Activated naive CD8-positive, alpha-beta T cell (primary cell): Measurements from ENCODE around the gene AARS2.
"Not testable (repeated sequence)": the region's sequence is repeated elsewhere in the genome, so short reads cannot be mapped to it uniquely, and the experiment has no call there.

Source experiments
- H3K27ac Mint-ChIP-seq: one replicate; pipeline ENCODE4 v1.8.0; 2021; ENCODE audit warnings: mixed read lengths
- H3K27me3 Mint-ChIP-seq: one replicate; pipeline ENCODE4 v1.8.0; 2021; ENCODE audit warnings: mixed read lengths
- H3K36me3 Mint-ChIP-seq: one replicate; pipeline ENCODE4 v1.8.0; 2021; ENCODE audit warnings: mixed read lengths
- H3K4me1 Mint-ChIP-seq: one replicate; pipeline ENCODE4 v1.8.0; 2021; ENCODE audit warnings: low read depth, mixed read lengths
- H3K4me3 Mint-ChIP-seq: one replicate; pipeline ENCODE4 v1.8.0; 2021; ENCODE audit warnings: mild to moderate bottlenecking, mixed read lengths
- H3K9me3 Mint-ChIP-seq: one replicate; pipeline ENCODE4 v1.8.0; 2021; ENCODE audit warnings: low read depth, mixed read lengths

Gene AARS2

GRCh38 chr6:44339301-44339700 is 26.2 kb upstream of the AARS2 start:
- H3K27me3 Mint-ChIP-seq = peaks cover 12% of the 10 kb centered on the region
- H3K4me3 Mint-ChIP-seq = no peak overlapping the region
- H3K27ac Mint-ChIP-seq = no peak overlapping the region
- H3K36me3 Mint-ChIP-seq = no peaks in the 10 kb centered on the region
- H3K9me3 Mint-ChIP-seq = no peaks in the 10 kb centered on the region
- no peaks in the 10 kb centered on the region for H3K4me1 Mint-ChIP-seq

DNA sequence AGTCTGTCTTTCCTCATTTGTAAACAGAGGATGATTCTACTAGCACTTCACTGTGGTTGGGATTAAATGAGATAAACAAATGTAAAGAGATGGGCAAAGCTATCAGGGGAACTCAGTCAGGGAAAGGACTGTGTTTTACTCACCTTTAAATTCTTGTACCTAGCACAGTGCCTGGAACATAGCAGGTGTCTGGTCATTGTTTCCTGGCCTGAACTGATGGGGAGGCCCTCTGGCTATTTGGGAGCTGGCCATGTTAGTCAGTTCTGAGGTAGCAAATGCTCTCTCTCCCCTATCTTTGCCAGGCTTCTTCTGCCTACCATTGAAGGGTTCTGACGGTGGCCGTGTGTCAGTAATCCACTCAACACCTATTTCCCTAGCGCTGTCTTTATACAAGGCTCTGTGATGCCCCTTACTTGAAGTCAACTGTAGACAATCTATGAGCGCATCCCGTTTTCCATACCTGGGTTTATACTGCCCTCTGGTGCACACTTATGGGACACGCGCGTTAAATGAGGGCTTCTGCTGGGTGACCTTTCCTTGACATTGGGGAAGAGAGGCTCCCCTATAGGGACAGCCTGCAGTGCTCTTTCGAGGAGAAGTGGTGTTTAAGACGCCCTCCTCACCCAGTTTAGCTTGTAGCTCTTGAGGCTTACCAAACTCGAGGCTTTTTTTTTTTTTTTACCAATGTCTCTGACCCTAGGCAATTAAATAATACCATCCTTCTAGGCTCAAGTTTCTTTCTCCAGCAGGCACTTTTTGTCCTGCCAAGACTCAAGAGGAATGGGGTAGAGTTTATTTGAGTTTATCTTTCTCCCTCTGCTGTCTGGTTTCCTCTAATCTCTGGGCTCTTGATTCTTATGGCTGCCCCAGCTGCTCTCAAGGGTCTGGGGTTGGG is 25.3 kb upstream of the AARS2 start:
- Mint-ChIP-seq H3K4me3 (no peak overlapping the region), H3K27me3 (peaks cover 12% of the 10 kb centered on the region), H3K36me3 (no peaks in the 10 kb centered on the region), H3K27ac (no peak overlapping the region), H3K9me3 (no peaks in the 10 kb centered on the region), H3K4me1 (no peaks in the 10 kb centered on the region)

GRCh38 chr6:44335631-44336030 is 22.5 kb upstream of the AARS2 start:
- Mint-ChIP-seq H3K27ac (no peak overlapping the region), H3K27me3 (peaks cover 5% of the 10 kb centered on the region), H3K4me1 (no peaks in the 10 kb centered on the region), H3K4me3 (no peak overlapping the region), H3K36me3 (no peaks in the 10 kb centered on the region), H3K9me3 (no peaks in the 10 kb centered on the region)

GRCh38 chr6:44333942-44334341 is 20.8 kb upstream of the AARS2 start:
- Mint-ChIP-seq H3K27me3 (peaks cover 10% of the 10 kb centered on the region), H3K4me3 (no peak overlapping the region), H3K4me1 (no peaks in the 10 kb centered on the region), H3K27ac (no peak overlapping the region), H3K9me3 (no peaks in the 10 kb centered on the region), H3K36me3 (no peaks in the 10 kb centered on the region)

GRCh38 chr6:44333273-44333919 is 20.2 kb upstream of the AARS2 start:
- H3K27me3 Mint-ChIP-seq = peaks cover 10% of the 10 kb centered on the region
- H3K27ac Mint-ChIP-seq = no peak overlapping the region
- no peaks in the 10 kb centered on the region for H3K4me1 Mint-ChIP-seq
- no peak overlapping the region for H3K4me3 Mint-ChIP-seq
- no peaks in the 10 kb centered on the region for H3K9me3 Mint-ChIP-seq
- no peaks in the 10 kb centered on the region for H3K36me3 Mint-ChIP-seq

DNA sequence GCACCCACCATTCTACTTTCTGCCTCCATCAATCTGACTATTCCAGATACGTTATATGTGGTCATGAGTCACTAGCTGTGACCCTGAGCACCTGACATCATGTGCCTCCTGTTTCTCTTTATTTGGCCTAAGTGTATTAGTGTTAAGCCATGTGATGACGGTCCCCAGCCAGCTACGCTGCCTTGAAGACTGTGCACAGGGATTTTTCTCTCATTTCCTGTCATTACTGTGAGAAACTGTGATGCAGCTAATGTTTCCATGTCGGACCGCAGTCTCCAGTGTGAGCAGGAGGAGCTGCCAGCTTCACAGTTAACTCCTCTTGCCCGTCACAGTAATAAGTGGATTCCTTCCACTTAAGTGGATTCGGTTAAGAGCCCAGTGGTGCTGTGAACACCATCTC is 19.4 kb upstream of the AARS2 start:
- H3K36me3 Mint-ChIP-seq = no peaks in the 10 kb centered on the region

DNA sequence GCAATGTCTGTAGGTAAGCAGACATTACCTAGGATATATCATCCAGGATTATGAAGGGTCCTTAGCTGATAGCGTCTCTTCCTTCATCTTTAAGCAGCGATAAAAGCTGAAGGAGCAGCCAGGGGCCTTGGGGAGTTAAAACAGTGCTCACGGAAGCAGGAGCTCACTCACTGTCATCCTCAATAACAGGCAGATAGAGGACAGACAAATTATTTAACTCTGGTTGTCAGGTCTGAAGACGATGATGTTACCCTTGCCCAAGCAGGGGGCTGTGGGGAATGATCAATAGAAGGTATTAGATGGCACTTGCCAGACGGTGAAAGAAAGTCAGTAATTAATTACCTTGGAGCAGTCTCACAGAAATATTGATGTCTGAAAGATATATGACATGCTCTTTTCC is 16.7 kb upstream of the AARS2 start:
- H3K4me3 Mint-ChIP-seq = no peak overlapping the region

More for the DNA sequence above, 19.4 kb upstream of the AARS2 start:
- no peaks in the 10 kb centered on the region for H3K9me3 Mint-ChIP-seq
- H3K27ac Mint-ChIP-seq = no peak overlapping the region
- H3K4me1 Mint-ChIP-seq = no peaks in the 10 kb centered on the region
- peaks cover 10% of the 10 kb centered on the region for H3K27me3 Mint-ChIP-seq
- no peak overlapping the region for H3K4me3 Mint-ChIP-seq

GRCh38 chr6:44328203-44328602 is 15.1 kb upstream of the AARS2 start:
- H3K27ac Mint-ChIP-seq, H3K36me3 Mint-ChIP-seq, H3K9me3 Mint-ChIP-seq, H3K4me1 Mint-ChIP-seq, H3K4me3 Mint-ChIP-seq: not testable (repeated sequence)
- H3K27me3 Mint-ChIP-seq = peaks cover 10% of the 10 kb centered on the region

More for the DNA sequence above, 16.7 kb upstream of the AARS2 start:
- Mint-ChIP-seq H3K36me3 (no peaks in the 10 kb centered on the region), H3K4me1 (no peaks in the 10 kb centered on the region), H3K27me3 (peaks cover 10% of the 10 kb centered on the region), H3K27ac (no peak overlapping the region), H3K9me3 (no peaks in the 10 kb centered on the region)

DNA sequence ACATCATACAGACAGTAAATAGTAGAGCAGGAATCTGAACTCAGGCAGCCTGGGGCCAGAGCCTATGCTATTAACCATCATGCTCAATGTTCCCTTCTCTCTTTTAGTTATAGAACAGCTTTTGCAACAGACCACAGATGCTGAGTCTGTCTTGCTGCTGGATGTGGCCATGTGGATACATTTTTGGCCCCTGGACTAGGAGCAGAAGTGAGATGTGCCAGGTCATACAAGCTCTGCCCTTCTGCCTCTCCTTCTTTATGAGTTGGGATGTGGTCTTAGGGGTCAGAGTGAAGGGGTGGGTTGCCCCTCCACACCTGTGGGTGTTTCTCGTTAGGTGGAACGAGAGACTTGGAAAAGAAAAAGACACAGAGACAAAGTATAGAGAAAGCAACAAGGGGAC is 14.6 kb upstream of the AARS2 start:
- no peaks in the 10 kb centered on the region for H3K9me3 Mint-ChIP-seq
- H3K27me3 Mint-ChIP-seq = peaks cover 10% of the 10 kb centered on the region
- no peak overlapping the region for H3K27ac Mint-ChIP-seq
- H3K36me3 Mint-ChIP-seq = no peaks in the 10 kb centered on the region
- H3K4me1 Mint-ChIP-seq = no peaks in the 10 kb centered on the region
- H3K4me3 Mint-ChIP-seq = no peak overlapping the region

- Mint-ChIP-seq H3K27me3 (peaks cover 10% of the 10 kb centered on the region), H3K4me1 (no peaks in the 10 kb centered on the region), H3K36me3 (no peaks in the 10 kb centered on the region), H3K27ac (no peak overlapping the region), H3K4me3 (no peak overlapping the region), H3K9me3 (no peaks in the 10 kb centered on the region)
These were observed 13.9 kb upstream of the AARS2 start for GRCh38 chr6:44327096-44327495.

DNA sequence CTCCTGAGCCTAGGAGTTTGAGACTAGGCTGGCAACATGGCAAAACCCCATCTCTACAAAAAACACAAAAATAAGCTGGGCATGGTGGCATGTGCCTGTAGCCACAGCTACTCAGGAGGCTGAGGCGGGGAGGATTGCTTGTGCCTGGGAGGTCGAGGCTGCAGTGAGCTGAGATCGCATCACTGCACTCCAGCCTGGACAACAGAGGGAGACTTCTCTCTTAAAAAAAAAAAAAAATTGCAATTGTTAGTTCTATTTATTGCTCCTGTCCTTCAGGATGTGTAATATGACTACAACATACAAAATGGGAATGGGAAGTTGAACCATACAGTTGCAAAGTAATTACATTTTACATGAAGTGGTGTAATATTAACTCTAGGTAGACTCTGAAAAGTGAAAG is 8.1 kb upstream of the AARS2 start:
- Mint-ChIP-seq H3K4me1 (no peaks in the 10 kb centered on the region), H3K36me3 (peaks cover 4% of the 10 kb centered on the region), H3K27me3 (peaks cover 14% of the 10 kb centered on the region), H3K4me3 (no peak overlapping the region), H3K9me3 (peaks cover 3% of the 10 kb centered on the region), H3K27ac (no peak overlapping the region)

DNA sequence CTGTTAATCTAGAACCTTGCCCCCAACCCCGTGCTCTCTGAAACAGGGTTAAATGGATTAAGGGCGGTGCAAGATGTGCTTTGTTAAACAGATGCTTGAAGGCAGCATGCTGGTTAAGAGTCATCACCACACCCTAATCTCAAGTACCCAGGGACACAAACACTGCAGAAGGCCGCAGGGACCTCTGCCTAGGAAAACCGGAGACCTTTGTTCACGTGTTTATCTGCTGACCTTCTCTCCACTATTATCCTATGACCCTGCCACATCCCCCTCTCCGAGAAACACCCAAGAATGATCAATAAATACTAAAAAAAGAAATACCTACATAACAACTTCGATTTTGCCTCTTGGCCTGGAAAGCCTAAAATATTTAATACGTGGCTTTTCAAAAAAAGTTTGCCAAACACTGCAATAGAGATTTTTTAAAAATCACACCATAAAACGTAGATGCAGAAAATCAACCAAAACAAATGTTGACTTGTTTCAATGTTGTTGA is 4.0 kb upstream of the AARS2 start:
- H3K9me3 Mint-ChIP-seq, H3K4me1 Mint-ChIP-seq, H3K36me3 Mint-ChIP-seq, H3K27ac Mint-ChIP-seq, H3K4me3 Mint-ChIP-seq: not testable (repeated sequence)
- H3K27me3 Mint-ChIP-seq = peaks cover 14% of the 10 kb centered on the region

- Mint-ChIP-seq H3K4me1 (peaks cover 13% of the 10 kb centered on the region), H3K9me3 (peaks cover 3% of the 10 kb centered on the region), H3K4me3 (no peak overlapping the region)
These were observed 3.3 kb upstream of the AARS2 start for GRCh38 chr6:44316481-44316880.

GRCh38 chr6:44315951-44316350 is 2.8 kb upstream of the AARS2 start:
- peaks cover 4% of the 10 kb centered on the region for H3K36me3 Mint-ChIP-seq
- peaks cover 3% of the 10 kb centered on the region for H3K9me3 Mint-ChIP-seq
- no peak overlapping the region for H3K27ac Mint-ChIP-seq
- H3K27me3 Mint-ChIP-seq = peaks cover 14% of the 10 kb centered on the region
- no peak overlapping the region for H3K4me3 Mint-ChIP-seq
- H3K4me1 Mint-ChIP-seq = peaks cover 14% of the 10 kb centered on the region

More at GRCh38 chr6:44316481-44316880, 3.3 kb upstream of the AARS2 start:
- peaks cover 4% of the 10 kb centered on the region for H3K36me3 Mint-ChIP-seq
- H3K27me3 Mint-ChIP-seq = peaks cover 14% of the 10 kb centered on the region
- H3K27ac Mint-ChIP-seq = no peak overlapping the region

DNA sequence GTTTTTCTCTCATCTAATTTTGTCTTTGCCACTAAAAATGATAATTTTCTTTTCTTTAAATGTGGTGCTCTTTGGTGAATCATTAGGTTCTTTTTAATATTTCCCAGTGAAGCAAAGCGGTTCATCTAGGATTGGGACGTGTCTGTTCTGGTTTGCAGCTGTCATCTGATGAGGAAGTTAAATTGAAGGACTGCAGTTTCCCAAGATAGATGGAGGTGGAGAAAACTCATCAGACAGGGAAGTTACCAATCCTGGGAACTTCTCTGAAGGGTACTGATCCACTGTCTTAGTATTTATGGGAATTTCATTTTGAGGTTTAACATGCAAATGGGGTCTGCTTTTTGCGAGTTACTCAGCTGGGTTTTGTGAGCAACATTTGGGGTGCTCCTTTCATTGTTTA is 2.4 kb upstream of the AARS2 start:
- Mint-ChIP-seq H3K9me3 (peaks cover under 1% of the 10 kb centered on the region), H3K4me3 (no peak overlapping the region), H3K27me3 (peaks cover 14% of the 10 kb centered on the region), H3K4me1 (peaks cover 14% of the 10 kb centered on the region), H3K36me3 (peaks cover 5% of the 10 kb centered on the region), H3K27ac (no peak overlapping the region)
